Aorta (tissue), 5 donors: ENCODE measurements around the gene CS. TPM values are rescaled to one million over a fixed set of nuclear protein-coding genes. Genes with fewer than 3 reads are reported as not detected.
A peak's percentile ranks its signal among the peaks of the same experiment; 100 is the strongest.
"Not testable (repeated sequence)": the region's sequence is repeated elsewhere in the genome, so short reads cannot be mapped to it uniquely, and the experiment has no call there.

ENCODE experiments used
- ATAC-seq: fragments of 200-7000 bp; cut with Tn5 transposase; one replicate; pipeline ENCODE4 v1.9.1; 2022; ENCODE audit warnings: moderate library complexity; ENCODE audit not compliant: low FRiP score
- DNase-seq, 2 donors: peaks; one replicate each; pipeline ENCODE4 v3.0.0-alpha.2; 2020
- H3K27ac ChIP-seq, 2 donors: one replicate each; pipeline ENCODE4 v1.5.1; 2013; ENCODE audit warnings: low read length in 2 of 2, mild to moderate bottlenecking in 2 of 2, moderate library complexity in 2 of 2, control low read depth in 1 of 2, inconsistent platforms in 1 of 2, low read depth in 1 of 2
- H3K27me3 ChIP-seq, 2 donors: one replicate each; pipeline ENCODE4 v1.6.1; 2013; ENCODE audit warnings: control low read depth in 1 of 2, low read length in 1 of 2, mild to moderate bottlenecking in 1 of 2, moderate library complexity in 1 of 2; ENCODE audit not compliant: insufficient read depth in 2 of 2, control insufficient read depth in 1 of 2
- H3K36me3 ChIP-seq, 2 donors: one replicate each; pipeline ENCODE4 v1.6.1; 2013; ENCODE audit warnings: control low read depth in 1 of 2, low read length in 1 of 2, mild to moderate bottlenecking in 1 of 2; ENCODE audit not compliant: insufficient read depth in 2 of 2, control insufficient read depth in 1 of 2
- H3K4me1 ChIP-seq, 2 donors: one replicate each; pipeline ENCODE4 v1.6.1; 2013; ENCODE audit warnings: low read length in 2 of 2, control low read depth in 1 of 2, mild to moderate bottlenecking in 1 of 2, moderate library complexity in 1 of 2; ENCODE audit not compliant: insufficient read depth in 2 of 2, control insufficient read depth in 1 of 2
- H3K4me3 ChIP-seq, 2 donors: one replicate each; pipeline ENCODE4 v1.5.1; 2013; ENCODE audit warnings: low read length in 2 of 2, control low read depth in 1 of 2, mild to moderate bottlenecking in 1 of 2
- H3K9me3 ChIP-seq: one replicate; pipeline ENCODE4 v1.6.1; 2013; ENCODE audit warnings: mild to moderate bottlenecking, low read length; ENCODE audit not compliant: control insufficient read depth
- WGBS, 2 donors: extraction: QIAGEN DNeasy Blood & Tissue Kit; methylation state at CpG; one replicate each; pipeline ENCODE4 v1.1.7; 2013; 5-methylcytosine and 5-hydroxymethylcytosine counted together
- intact Hi-C, 2 donors: fragments of 100-400 bp; cut with DNase I; formaldehyde crosslinking; loops; one replicate each; pipeline versions ENCODE4 v1.14.2 to v1.15.0; 2022
- long read RNA-seq, 2 donors: library from polyadenylated mRNA; unstranded; transcript quantifications; one replicate each; pipeline ENCODE4 v2.0.0, GENCODE V29; 2020 to 2021
- polyA plus RNA-seq, 2 donors: library from polyadenylated mRNA; stranded (reverse); fragments of 200-250 nt; gene quantifications; one replicate each; pipeline ENCODE4 v1.2.3, GENCODE V29; 2013
- total RNA-seq, 2 donors: library from RNA; stranded (reverse); fragmentation: NEBNext Ultra II Directional; extraction: Animal tissue kit (Norgen Biotek cat#: 25700); gene quantifications; one replicate each; pipeline ENCODE4 v1.2.1, GENCODE V29; 2021
- donor health status: healthy with polysubstance abuse.
- donor health status: Bipolar disorder and iron deficiency.
- donor health status: DM: no; HTN: no; CAD: no.
- donor health status: DM: no; HTN: no; CAD: no.
- donor health status: DM: yes; HTN: yes; CAD: no.

Gene CS
- total RNA-seq: 100 to 1,000 TPM; 103 to 104 TPM
- polyA plus RNA-seq: 10 to 100 TPM; 49.5 to 56.3 TPM
- long read RNA-seq, donor 1, transcript CS-201 (11 exons, 2,975 nt): major isoform, 178 of 258 reads
- long read RNA-seq, donor 1, partial matches to known transcripts: 56 of 258 reads
- long read RNA-seq, donor 1, other reads (novel, unspliced or antisense): 20 of 258 reads
- long read RNA-seq, donor 2, transcript CS-201 (11 exons, 2,975 nt): major isoform, 30 of 45 reads
- long read RNA-seq, donor 2, partial matches to known transcripts: 9 of 45 reads
- long read RNA-seq, donor 2, other reads (novel, unspliced or antisense): 6 of 45 reads

DNA sequence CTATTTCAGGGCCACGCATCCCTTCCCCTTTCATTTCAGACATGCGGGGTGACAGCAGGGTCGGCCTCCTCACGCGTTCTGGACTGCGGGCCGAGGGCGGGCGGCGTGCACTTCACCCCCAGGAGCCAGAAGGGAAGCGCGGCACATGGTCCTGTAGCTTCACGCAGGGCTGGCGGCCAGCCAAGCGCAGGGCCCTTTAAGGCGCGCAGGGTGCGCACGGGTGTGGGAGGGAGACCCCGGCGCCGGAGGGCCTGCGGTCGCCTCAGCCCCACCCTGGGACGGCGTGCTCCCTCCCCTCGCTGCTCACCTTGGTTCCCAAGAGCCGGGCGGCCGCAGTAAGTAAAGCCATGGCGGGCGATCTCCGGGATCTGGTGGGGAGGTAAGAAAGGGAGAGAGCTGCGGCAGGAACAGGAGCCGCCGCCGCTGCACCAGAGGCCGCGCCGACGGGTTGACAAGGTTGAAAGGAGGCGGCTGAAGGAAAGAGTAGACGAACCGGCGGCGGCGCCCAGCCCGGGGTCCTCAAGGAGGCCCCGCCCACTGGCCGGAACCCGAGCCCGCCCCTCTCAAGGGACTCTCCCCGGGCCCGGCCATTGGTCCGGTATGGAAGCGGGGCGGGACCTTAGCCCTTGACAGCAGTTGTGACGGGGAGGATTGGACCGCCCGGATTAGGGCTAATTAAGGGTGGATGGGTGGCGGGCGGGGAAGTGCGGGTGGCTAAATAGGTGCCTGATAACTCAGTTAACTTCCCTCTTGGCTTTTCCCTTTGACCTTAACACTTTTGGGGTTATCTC, at the start of gene CS:
TSS of gene CS (minus strand) at position 478 of the 791 bp plus-strand sequence. CDS start at position 349, 129 bp downstream.
- WGBS, 2 donors: 0 to 1% methylated on average over 63 of the region's 63 CpGs
- peaks cover 0 to 2% of the 10 kb centered on the region in 2 donors for H3K4me1 ChIP-seq
- peaks cover 0 to under 1% of the 10 kb centered on the region in 2 donors for H3K36me3 ChIP-seq
- H3K27me3 ChIP-seq: no peaks in the 10 kb centered on the region
- H3K9me3 ChIP-seq: no peaks in the 10 kb centered on the region
- peak within 1 kb of the TSS; percentile 62 to 95 for H3K27ac ChIP-seq
- intact Hi-C loops: loop anchor here in 1 of 2 donors (2.0 kb wide), 2 partner anchors 15 to 75 kb away; partner anchors contain the start of genes CNPY2 and NABP2
- DNase-seq: peak; percentile 99 to 100
- peak; percentile 99 for ATAC-seq
- H3K4me3 ChIP-seq: peak within 1 kb of the TSS; percentile 66 to 71

- Histone ChIP-seq H3K4me3 (no peak overlapping the region), H3K27me3 (no peaks in the 10 kb centered on the region), H3K27ac (no peak overlapping the region), H3K36me3 (peaks cover 10 to 11% of the 10 kb centered on the region in 2 donors), H3K9me3 (no peaks in the 10 kb centered on the region), H3K4me1 (no peaks in the 10 kb centered on the region)
- intact Hi-C loops: no loop called here
- ATAC-seq: no peak
- no peak for DNase-seq
- WGBS, 2 donors: 91 to 93% methylated on average over 5 of the region's 5 CpGs
These were observed 48.6 kb upstream of the CS start for GRCh38 chr12:56348776-56349175.

GRCh38 chr12:56347255-56347654, 47.1 kb upstream of the CS start:
- H3K4me1 ChIP-seq, H3K4me3 ChIP-seq, H3K27ac ChIP-seq, intact Hi-C loops, H3K27me3 ChIP-seq, H3K9me3 ChIP-seq, DNase-seq, ATAC-seq: not testable (repeated sequence)
- WGBS, 2 donors: 90% methylated on average over 9 of the region's 9 CpGs
- peaks cover 14% of the 10 kb centered on the region in 2 donors for H3K36me3 ChIP-seq

DNA sequence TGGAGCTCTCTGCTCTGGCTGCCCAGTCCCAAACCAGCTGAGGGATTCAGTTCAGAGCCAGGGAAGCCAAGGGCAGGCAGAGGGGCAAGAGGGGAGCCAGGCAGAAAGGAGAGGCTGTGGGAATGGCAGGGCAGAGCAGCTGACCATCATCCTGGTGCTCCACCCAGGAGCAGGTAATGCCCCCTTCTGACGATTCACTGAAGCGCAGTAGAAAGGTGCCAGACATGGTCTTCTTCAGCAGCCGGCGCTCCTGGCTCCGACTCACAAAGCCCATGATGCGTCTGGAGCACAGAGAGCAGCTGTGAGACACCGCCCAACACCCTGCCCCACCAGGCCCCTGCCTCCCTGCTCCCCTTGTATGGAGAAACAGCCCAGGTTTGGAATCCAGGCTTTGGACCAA, 46.5 kb upstream of the CS start:
- H3K4me3 ChIP-seq: no peak overlapping the region
- no peaks in the 10 kb centered on the region for H3K9me3 ChIP-seq
- no peak overlapping the region for H3K27ac ChIP-seq
- intact Hi-C loops: no loop called here
- DNase-seq (no peak), ATAC-seq (no peak)
- WGBS, 2 donors: 70 to 72% methylated on average over 7 of the region's 7 CpGs
- no peaks in the 10 kb centered on the region for H3K27me3 ChIP-seq
- H3K36me3 ChIP-seq: peaks cover 14% of the 10 kb centered on the region in 2 donors
- H3K4me1 ChIP-seq: no peaks in the 10 kb centered on the region

DNA sequence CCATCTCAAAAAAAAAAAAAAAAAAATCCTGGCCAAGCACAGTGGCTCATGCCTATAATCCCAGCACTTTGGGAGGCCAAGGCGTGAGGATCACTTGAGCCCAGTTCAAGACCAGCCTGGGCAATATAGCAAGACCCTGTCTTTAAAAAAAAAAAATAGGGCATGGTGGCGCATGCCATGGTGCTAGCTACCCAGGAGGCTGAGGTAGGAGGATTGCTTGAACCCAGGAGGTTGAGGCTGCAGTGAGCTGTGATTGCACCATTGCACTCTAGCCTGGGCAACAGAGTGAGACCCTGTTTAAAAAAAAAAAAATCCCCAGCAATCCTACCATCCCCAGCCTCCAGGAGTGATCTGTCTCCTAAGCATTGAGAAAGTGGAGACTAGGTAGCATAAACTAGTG, 42.2 kb upstream of the CS start:
- H3K27ac ChIP-seq, H3K27me3 ChIP-seq, H3K4me1 ChIP-seq, ATAC-seq, DNase-seq, H3K36me3 ChIP-seq, intact Hi-C loops, H3K4me3 ChIP-seq, H3K9me3 ChIP-seq: not testable (repeated sequence)
- 97 to 100% methylated on average over 2 of the region's 2 CpGs for WGBS, 2 donors

DNA sequence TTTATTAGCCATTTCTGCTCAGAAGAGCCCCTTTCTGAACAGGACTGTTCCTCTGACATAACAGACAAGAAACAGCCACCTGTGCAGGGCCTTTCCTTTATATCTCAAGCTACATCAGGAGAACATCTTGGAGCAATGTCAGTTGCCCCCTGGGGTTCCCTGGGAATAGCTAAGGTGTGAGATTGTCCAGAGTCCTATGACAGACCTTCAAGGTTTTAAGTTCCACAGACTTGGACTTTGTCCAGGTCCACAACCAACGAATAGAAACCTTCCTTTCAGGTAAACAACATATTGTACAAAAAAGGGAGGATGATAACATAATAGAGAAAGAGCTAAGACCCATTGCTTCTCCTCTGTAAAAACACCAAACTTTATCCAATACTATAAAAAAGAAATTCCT, 41.5 kb upstream of the CS start:
- H3K4me3 ChIP-seq: no peak overlapping the region
- 21 to 22% methylated on average over 1 of the region's 1 CpG for WGBS, 2 donors
- H3K27ac ChIP-seq: no peak overlapping the region
- ATAC-seq (no peak), DNase-seq (no peak)
- H3K9me3 ChIP-seq: no peaks in the 10 kb centered on the region
- intact Hi-C loops: no loop called here
- peaks cover 7 to 8% of the 10 kb centered on the region in 2 donors for H3K36me3 ChIP-seq
- no peaks in the 10 kb centered on the region for H3K27me3 ChIP-seq
- no peaks in the 10 kb centered on the region for H3K4me1 ChIP-seq

DNA sequence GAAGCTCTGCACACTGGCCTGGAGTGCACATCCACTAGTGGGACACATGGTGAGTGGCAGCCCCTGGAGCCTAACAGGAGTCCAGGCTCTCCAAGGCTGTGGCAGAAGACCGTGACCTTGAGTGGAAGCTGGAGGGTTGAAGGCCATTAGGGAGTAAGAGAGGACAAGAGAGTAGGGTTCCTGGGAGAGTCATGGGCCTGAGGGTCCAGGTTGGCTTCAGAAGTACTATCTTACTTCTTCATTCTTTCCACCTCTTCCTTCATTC, 39.0 kb upstream of the CS start:
- ATAC-seq: no peak

DNA sequence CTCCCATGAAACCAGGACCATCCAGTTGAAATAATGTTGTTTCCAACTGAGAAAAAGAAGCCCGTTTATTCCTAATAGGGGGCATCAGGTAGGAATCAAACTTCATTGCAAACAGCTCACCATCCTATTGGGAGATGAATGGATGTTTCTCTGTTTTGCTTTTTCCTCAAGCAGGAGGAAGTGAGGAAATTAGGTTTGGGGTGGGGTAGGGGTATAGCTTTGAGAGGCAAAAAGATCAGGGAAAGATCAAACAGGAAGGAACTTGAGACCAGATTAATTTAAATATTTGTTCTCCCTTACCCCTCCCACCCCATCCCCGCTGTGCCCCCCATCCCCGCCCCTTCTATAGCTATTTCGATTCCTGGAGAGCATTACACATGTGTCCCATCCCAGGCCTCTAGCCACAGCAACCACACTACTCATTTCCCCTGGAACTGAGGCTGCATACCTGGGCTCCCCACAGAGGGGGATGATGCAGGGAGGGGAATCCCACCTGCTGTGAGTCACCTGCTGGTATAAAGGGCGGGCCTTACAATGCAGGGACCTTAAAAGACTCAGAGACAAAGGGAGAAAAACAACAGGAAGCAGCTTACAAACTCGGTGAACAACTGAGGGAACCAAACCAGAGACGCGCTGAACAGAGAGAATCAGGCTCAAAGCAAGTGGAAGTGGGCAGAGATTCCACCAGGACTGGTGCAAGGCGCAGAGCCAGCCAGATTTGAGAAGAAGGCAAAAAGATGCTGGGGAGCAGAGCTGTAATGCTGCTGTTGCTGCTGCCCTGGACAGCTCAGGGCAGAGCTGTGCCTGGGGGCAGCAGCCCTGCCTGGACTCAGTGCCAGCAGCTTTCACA, 38.4 kb upstream of the CS start, which contains the start of gene IL23A:
TSS of gene IL23A (plus strand) at position 577 of the 850 bp plus-strand sequence. CDS start at position 738, 161 bp downstream.
- Histone ChIP-seq H3K9me3 (no peaks in the 10 kb centered on the region), H3K27me3 (no peaks in the 10 kb centered on the region), H3K36me3 (peaks cover 1 to 2% of the 10 kb centered on the region in 2 donors), H3K27ac (no peak within 1 kb of the TSS), H3K4me1 (no peaks in the 10 kb centered on the region), H3K4me3 (no peak within 1 kb of the TSS)
- DNase-seq (no peak), ATAC-seq (no peak)
- intact Hi-C loops: no loop called here
- 25 to 29% methylated on average over 9 of the region's 9 CpGs for WGBS, 2 donors

More for the DNA sequence above, 39.0 kb upstream of the CS start:
- DNase-seq: no peak
- Histone ChIP-seq H3K27me3 (no peaks in the 10 kb centered on the region), H3K27ac (no peak overlapping the region), H3K36me3 (peaks cover 5 to 6% of the 10 kb centered on the region in 2 donors), H3K4me3 (no peak overlapping the region), H3K4me1 (no peaks in the 10 kb centered on the region), H3K9me3 (no peaks in the 10 kb centered on the region)
- intact Hi-C loops: no loop called here
- 79 to 82% methylated on average over 1 of the region's 1 CpG for WGBS, 2 donors
